Measurements from ENCODE around the gene APOC4. TPM values are rescaled to one million over a fixed set of nuclear protein-coding genes. Genes with fewer than 3 reads are reported as not detected.

Gene APOC4
- not detected for total RNA-seq (2021; ENCODE audit: unreplicated experiment)
- not detected for polyA plus RNA-seq (2012; ENCODE audit: insufficient read length)
- not detected for Bru-seq, nascent RNA
- not detected for BruChase-seq, experiment 1, labeled RNA remaining after a 2-hour chase
- BruChase-seq, experiment 2, labeled RNA remaining after a 6-hour chase, result not detected
- long read RNA-seq, result 0 reads

GRCh38 chr19:44942067-44942571 is at the start of gene APOC4:
Gene APOC4 (plus strand): TSS chr19:44942237. CDS start chr19:44942278, 41 bp downstream.
- no peaks in the 10 kb centered on the region for H3K4me1 ChIP-seq (ENCODE audit: control insufficient read depth, insufficient read depth, low read length)
- TF ChIP-seq SIN3A (IDR thresholded peaks at IDR 0.05; ENCODE audit: borderline replicate concordance, insufficient read depth, low read depth, low read length) (no peak), POLR2AphosphoS5 (IDR thresholded peaks at IDR 0.05; ENCODE audit: low read depth, low read length) (no peak)
- POLR2A ChIA-PET, result interaction anchor here (0.5 kb wide), 1 partner anchor 12 kb away, joined by 3 read pairs; no protein-coding TSS in a partner anchor
- in situ Hi-C loops (cut with HindIII; ENCODE audit: low pct_unique_long_range_greater_than_20kb, low sequenced_read_pairs), result no loop called here
- ATAC-seq (no peak), DNase-seq (ENCODE audit: low read depth, low spot score) (no peak)
- H3K9me3 ChIP-seq (ENCODE audit: control insufficient read depth, insufficient read depth, low read depth, low read length), result no peaks in the 10 kb centered on the region
- no peak within 1 kb of the TSS for H3K27ac ChIP-seq (ENCODE audit: low read length)
- no TSS peak for BruUV-seq (replicated peaks)
- H3K27me3 ChIP-seq (ENCODE audit: control insufficient read depth, insufficient read depth, low read length), result no peaks in the 10 kb centered on the region
- no peak within 1 kb of the TSS for H3K4me3 ChIP-seq (ENCODE audit: low read depth in 2 of 2, low read length in 2 of 2)
- CTCF ChIA-PET, result no interaction called here
- no peaks in the 10 kb centered on the region for H3K36me3 ChIP-seq (ENCODE audit: control insufficient read depth, insufficient read depth, low read length)
- intact Hi-C loops (cut with micrococcal nuclease; ENCODE audit: unreplicated experiment), result no loop called here

- H3K27me3 ChIP-seq (ENCODE audit: control insufficient read depth, insufficient read depth, low read length), result no peaks in the 10 kb centered on the region
- in situ Hi-C loops (cut with HindIII; ENCODE audit: low pct_unique_long_range_greater_than_20kb, low sequenced_read_pairs) (no loop called here), intact Hi-C loops (cut with micrococcal nuclease; ENCODE audit: unreplicated experiment) (no loop called here)
- peak overlapping the region; percentile 94; the same call in 1 of the 2 replicates for H3K27ac ChIP-seq (ENCODE audit: low read length)
- BruUV-seq (replicated peaks), result no TSS peak
- no peaks in the 10 kb centered on the region for H3K9me3 ChIP-seq (ENCODE audit: control insufficient read depth, insufficient read depth, low read depth, low read length)
- peaks cover 7% of the 10 kb centered on the region; the same call in 1 of the 2 replicates for H3K4me1 ChIP-seq (ENCODE audit: control insufficient read depth, insufficient read depth, low read length)
- H3K36me3 ChIP-seq (ENCODE audit: control insufficient read depth, insufficient read depth, low read length), result peaks cover 24% of the 10 kb centered on the region
- ChIA-PET CTCF (no interaction called here), POLR2A (no interaction called here)
- no peak for ATAC-seq
- H3K4me3 ChIP-seq (ENCODE audit: low read depth in 2 of 2, low read length in 2 of 2), result peak overlapping the region; percentile 88 to 95
- TF ChIP-seq POLR2AphosphoS5 (IDR thresholded peaks at IDR 0.05; ENCODE audit: low read depth, low read length), result no peak
- no peak for TF ChIP-seq REST (IDR thresholded peaks at IDR 0.05; ENCODE audit: insufficient read depth in 1 of 2, low read depth in 2 of 2, low read length in 1 of 2)
- no peak for TF ChIP-seq TCF7L2 (IDR thresholded peaks at IDR 0.05; ENCODE audit: low read depth, low read length)
- TF ChIP-seq SIN3A (IDR thresholded peaks at IDR 0.05; ENCODE audit: borderline replicate concordance, insufficient read depth, low read depth, low read length), result no peak
- no peak for TF ChIP-seq CTCF (IDR thresholded peaks at IDR 0.05)
- no peak for DNase-seq (ENCODE audit: low read depth, low spot score)
These were observed 49.1 kb upstream of the APOC4 start for GRCh38 chr19:44892932-44893331.

Data from Panc1 (cell line).